ENCODE measurements around the gene CEP112. TPM values are rescaled to one million over a fixed set of nuclear protein-coding genes. Genes with fewer than 3 reads are reported as not detected.

Gene CEP112
- total and polyA plus RNA-seq, 7 donors, result 4.5 to 19.4 (median 9.7) TPM

GRCh38 chr17:66183529-66183928, 8.4 kb downstream of the CEP112 start:
- ATAC-seq, result no peak
- TF ChIP-seq CTCF (IDR thresholded peaks at IDR 0.05), result no peak

GRCh38 chr17:66178642-66179041, 13.3 kb downstream of the CEP112 start:
- H3K9me3 ChIP-seq, result no peaks in the 10 kb centered on the region
- no peak for TF ChIP-seq CTCF (IDR thresholded peaks at IDR 0.05)
- H3K27me3 ChIP-seq (ENCODE audit: insufficient read depth in 3 of 3, low read length in 2 of 3), result no peaks in the 10 kb centered on the region
- no peak overlapping the region for H3K27ac ChIP-seq
- ATAC-seq, result no peak
- H3K4me3 ChIP-seq, result no peak overlapping the region
- intact Hi-C loops (cut with DNase I), result no loop called here
- WGBS, 3 donors, result 96 to 97% (median 97%) methylated on average over 4 of the region's 4 CpGs
- no peak for DNase-seq
- H3K4me1 ChIP-seq, result no peaks in the 10 kb centered on the region
- H3K36me3 ChIP-seq (ENCODE audit: insufficient read depth in 1 of 2, low read depth in 1 of 2), result peaks cover 3 to 37% of the 10 kb centered on the region in 2 donors

More at GRCh38 chr17:66183529-66183928, 8.4 kb downstream of the CEP112 start:
- Histone ChIP-seq H3K9me3 (peaks cover 5% of the 10 kb centered on the region), H3K36me3 (ENCODE audit: insufficient read depth in 1 of 2, low read depth in 1 of 2) (peaks cover 3 to 23% of the 10 kb centered on the region in 2 donors), H3K4me1 (no peaks in the 10 kb centered on the region), H3K27ac (no peak overlapping the region), H3K27me3 (ENCODE audit: insufficient read depth in 3 of 3, low read length in 2 of 3) (no peaks in the 10 kb centered on the region), H3K4me3 (no peak overlapping the region)
- no peak for DNase-seq
- intact Hi-C loops (cut with DNase I), result no loop called here

- peaks cover 3 to 27% of the 10 kb centered on the region in 2 donors for H3K36me3 ChIP-seq (ENCODE audit: insufficient read depth in 1 of 2, low read depth in 1 of 2)
- intact Hi-C loops (cut with DNase I), result no loop called here
These were observed 14.9 kb downstream of the CEP112 start for GRCh38 chr17:66177048-66177447.

GRCh38 chr17:66175892-66176291, 16.0 kb downstream of the CEP112 start:
- Histone ChIP-seq H3K27me3 (ENCODE audit: insufficient read depth in 3 of 3, low read length in 2 of 3) (no peaks in the 10 kb centered on the region), H3K9me3 (no peaks in the 10 kb centered on the region), H3K36me3 (ENCODE audit: insufficient read depth in 1 of 2, low read depth in 1 of 2) (peaks cover 0 to 16% of the 10 kb centered on the region in 2 donors), H3K27ac (no peak overlapping the region), H3K4me1 (no peaks in the 10 kb centered on the region), H3K4me3 (no peak overlapping the region)
- no peak for TF ChIP-seq CTCF (IDR thresholded peaks at IDR 0.05)
- intact Hi-C loops (cut with DNase I), result no loop called here
- no peak for ATAC-seq
- no peak for DNase-seq
- 59 to 70% (median 68%) methylated on average over 1 of the region's 1 CpG for WGBS, 3 donors

More at GRCh38 chr17:66177048-66177447, 14.9 kb downstream of the CEP112 start:
- Histone ChIP-seq H3K27me3 (ENCODE audit: insufficient read depth in 3 of 3, low read length in 2 of 3) (no peaks in the 10 kb centered on the region), H3K9me3 (no peaks in the 10 kb centered on the region), H3K4me3 (no peak overlapping the region), H3K4me1 (no peaks in the 10 kb centered on the region), H3K27ac (no peak overlapping the region)
- no peak for ATAC-seq
- DNase-seq, result no peak
- TF ChIP-seq CTCF (IDR thresholded peaks at IDR 0.05), result no peak

- Histone ChIP-seq H3K27me3 (ENCODE audit: insufficient read depth in 3 of 3, low read length in 2 of 3) (no peaks in the 10 kb centered on the region), H3K4me3 (no peak overlapping the region), H3K36me3 (ENCODE audit: insufficient read depth in 1 of 2, low read depth in 1 of 2) (peaks cover 0 to 14% of the 10 kb centered on the region in 2 donors), H3K9me3 (no peaks in the 10 kb centered on the region), H3K4me1 (no peaks in the 10 kb centered on the region), H3K27ac (no peak overlapping the region)
- WGBS, 3 donors, result 44 to 95% (median 69%) methylated on average over 2 of the region's 2 CpGs
- ATAC-seq (no peak), DNase-seq (no peak)
- intact Hi-C loops (cut with DNase I), result no loop called here
- TF ChIP-seq CTCF (IDR thresholded peaks at IDR 0.05), result no peak
These were observed 19.2 kb downstream of the CEP112 start for GRCh38 chr17:66172691-66173223.
